Measurements from ENCODE around the gene MYOM3. TPM values are rescaled to one million over a fixed set of nuclear protein-coding genes. Genes with fewer than 3 reads are reported as not detected.

MYOM3 gene
- total RNA-seq, 1 experiment from 2014 or later, result 31.5 TPM

DNA sequence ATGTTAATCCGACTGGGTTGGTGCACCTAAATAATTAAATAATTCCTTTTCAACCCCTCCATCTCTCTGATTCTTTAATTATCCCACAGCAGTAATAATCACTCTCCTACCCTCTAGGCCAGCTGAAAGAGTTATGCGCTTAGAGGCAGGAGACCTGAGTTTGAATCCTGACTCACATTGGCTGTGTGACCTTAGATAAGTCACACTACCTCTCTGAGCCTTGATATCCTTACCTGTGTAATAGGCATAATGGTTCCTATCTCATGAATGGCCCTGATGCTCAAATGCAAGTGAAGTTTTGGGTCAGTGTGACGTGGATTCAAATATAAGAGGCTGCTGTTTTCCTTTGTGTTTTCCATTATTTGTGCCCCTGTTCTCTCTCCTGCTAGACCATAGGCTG, 8.1 kb downstream of the MYOM3 start:
- no peak for DNase-seq (ENCODE audit: low read depth)
- in situ Hi-C loops (cut with HindIII; ENCODE audit: low pct_unique_long_range_greater_than_20kb, low sequenced_read_pairs), result no loop called here

DNA sequence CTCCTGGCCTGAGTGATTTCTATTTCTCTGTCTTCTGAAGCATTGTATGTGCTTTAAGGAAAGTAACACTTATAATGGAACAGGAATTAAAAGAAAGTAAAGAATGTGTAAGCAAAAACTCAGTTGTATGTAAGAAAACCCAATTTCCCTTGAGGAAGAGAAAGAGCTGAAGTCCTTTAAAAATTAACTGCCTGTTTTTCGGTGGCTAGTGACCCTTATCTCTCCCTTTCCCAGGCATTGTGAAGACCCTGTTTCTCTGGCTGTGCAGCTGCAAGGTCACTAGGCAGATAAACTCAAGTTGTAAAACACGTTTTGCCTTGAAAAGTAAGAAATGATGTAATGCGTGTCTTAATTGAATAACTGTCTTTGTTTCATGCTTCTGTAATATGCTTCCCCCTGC, 8.5 kb downstream of the MYOM3 start:
- in situ Hi-C loops (cut with HindIII; ENCODE audit: low pct_unique_long_range_greater_than_20kb, low sequenced_read_pairs), result no loop called here
- no peak for DNase-seq (ENCODE audit: low read depth)

DNA sequence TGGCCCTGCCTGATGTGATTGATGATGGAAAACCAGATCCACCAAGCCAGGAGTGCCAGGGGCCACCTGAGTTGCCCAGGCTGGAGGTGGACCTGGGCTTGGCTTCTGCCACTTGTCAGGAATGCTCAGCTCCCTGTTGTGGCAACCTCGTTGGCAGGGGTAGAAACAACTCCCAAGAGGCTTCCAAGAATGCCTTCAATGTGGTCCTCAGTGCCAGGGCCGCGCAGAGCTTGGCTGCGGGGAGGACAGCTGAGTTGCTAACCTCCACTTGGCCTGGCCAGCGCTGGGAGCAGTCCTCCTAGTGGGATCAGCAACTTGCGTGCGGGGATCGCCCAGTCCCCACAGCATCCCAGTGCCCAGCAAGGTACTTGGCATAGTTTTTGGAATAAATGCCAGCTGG, 9.0 kb downstream of the MYOM3 start:
- DNase-seq (ENCODE audit: low read depth), result peak; percentile 16
- in situ Hi-C loops (cut with HindIII; ENCODE audit: low pct_unique_long_range_greater_than_20kb, low sequenced_read_pairs), result no loop called here

DNA sequence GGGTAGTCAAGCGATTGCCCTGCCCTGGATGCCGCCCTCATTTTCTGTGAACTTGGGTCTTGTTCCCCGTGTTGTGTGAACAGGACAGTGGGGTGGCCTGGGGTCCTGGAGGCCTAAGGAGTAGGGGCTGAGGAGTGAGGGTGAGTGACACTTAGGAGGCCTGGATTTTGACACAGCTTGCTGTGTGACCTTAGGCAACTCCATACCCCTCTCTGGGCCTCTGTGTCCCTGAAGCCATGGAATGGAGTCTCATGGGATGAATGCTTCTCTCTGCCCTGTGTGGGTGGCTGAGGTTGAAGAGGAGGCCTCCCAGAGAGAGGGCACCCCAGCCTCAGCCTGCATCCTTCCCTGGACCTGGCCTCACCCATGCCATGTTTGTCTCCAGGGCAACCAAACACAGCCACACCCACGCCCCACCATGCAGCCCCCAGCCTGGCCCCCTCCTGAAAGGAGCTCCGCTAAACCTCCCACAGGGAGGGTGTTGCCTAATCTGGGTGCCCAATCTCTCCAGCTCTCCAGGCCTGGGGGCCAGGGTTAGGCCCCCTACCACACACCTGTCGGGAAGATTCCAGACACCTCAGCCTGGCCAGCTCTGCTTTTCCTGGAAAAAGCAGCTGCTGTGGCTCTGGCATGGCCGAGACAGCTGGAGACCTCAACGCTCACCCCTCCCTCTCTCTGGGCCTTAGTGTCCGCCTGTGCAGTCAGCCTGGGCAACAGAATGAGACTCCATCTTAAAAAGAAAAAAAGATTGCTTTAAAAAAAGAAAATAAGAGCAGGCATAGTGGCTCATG, 9.9 kb downstream of the MYOM3 start:
- DNase-seq (ENCODE audit: low read depth), result no peak
- in situ Hi-C loops (cut with HindIII; ENCODE audit: low pct_unique_long_range_greater_than_20kb, low sequenced_read_pairs), result no loop called here

DNA sequence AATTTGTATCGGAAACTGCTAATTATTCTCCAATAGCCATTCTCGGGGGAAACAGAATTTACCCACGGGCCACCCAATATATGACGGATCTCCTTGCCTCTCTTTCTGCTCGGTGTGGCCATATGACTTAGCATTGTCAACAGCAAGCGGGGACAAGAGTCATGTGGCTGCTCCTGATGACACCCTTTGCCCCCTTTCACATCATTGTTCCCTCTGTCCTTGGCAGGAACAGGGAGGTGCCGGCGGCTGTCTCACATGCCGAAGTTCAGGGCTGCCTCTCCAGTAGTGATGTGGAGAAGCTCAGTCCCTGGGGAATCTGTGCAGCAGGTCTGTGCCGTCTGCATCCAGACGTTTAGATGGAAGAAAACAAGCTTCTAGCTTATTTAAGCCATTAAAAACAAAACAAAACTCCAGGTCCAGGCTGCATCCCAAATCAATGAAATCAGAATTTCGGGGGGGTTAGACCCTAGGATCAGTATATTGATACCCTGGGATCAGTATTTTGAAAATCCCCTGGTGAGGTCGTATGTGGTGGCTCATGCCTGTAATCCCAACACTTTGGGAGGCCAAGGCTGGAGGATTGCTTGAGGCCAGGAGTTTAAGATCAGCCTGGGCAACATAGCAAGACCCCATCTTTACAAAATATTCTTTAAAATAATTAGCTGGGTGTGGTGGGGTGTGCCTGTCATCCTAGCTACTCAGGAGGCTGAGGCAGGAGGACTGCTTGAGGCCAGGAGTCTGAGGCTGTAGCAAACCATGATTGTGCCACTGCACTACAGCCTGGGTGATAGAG, 10.8 kb downstream of the MYOM3 start:
- in situ Hi-C loops (cut with HindIII; ENCODE audit: low pct_unique_long_range_greater_than_20kb, low sequenced_read_pairs), result no loop called here
- no peak for DNase-seq (ENCODE audit: low read depth)

DNA sequence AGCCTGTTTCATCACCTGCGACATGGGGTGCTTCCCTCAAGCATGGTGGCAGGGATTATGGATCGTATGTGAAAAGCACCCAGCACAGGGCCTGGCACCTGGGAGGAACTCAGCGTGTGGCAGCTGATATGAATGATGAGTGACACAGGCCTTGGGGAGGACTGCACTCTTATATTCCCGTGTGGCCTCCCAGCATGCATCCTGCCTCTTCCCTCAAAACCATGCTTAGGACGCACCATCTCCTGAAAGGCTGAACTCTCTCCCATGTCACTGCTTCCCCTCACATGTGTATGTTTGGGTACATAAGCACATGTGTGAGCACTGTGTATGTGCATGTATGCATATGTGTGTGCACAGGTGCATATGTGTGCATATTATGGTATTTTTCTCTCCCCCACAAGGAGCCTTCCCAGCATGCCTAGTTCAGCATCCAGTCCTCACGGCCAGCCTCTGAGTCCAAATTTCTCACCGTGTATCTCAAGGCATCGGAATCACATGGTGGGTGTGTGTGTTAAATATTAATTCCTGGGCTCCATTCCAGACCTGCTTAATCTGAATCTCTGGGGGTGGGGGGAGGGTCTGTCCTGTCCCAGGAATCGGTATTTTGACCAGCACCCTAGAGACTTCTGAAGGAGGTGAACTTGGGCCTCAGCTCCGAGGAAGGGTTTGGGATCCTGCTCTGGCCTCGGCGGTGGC, 12.8 kb downstream of the MYOM3 start:
- in situ Hi-C loops (cut with HindIII; ENCODE audit: low pct_unique_long_range_greater_than_20kb, low sequenced_read_pairs), result no loop called here
- DNase-seq (ENCODE audit: low read depth), result no peak

DNA sequence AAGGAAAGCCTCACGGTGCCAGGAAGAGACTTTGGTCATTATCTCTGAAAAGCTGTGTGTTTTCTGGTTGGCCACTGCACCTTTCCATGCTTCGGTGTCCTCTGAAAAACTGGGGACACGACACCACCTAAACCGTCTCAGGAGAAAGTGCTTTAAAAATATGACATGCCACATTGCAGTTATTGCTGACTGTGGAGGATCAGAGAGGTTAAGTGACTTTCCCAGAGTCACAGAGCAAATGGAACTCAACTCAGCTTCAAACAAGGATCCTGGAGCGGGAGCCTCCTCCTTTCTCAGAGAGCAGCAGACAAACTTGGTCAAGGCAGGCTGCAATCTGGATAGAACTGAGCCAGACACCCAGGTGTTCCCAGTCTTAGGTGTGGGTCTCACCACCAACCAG, 13.8 kb downstream of the MYOM3 start:
- in situ Hi-C loops (cut with HindIII; ENCODE audit: low pct_unique_long_range_greater_than_20kb, low sequenced_read_pairs), result no loop called here
- no peak for DNase-seq (ENCODE audit: low read depth)

DNA sequence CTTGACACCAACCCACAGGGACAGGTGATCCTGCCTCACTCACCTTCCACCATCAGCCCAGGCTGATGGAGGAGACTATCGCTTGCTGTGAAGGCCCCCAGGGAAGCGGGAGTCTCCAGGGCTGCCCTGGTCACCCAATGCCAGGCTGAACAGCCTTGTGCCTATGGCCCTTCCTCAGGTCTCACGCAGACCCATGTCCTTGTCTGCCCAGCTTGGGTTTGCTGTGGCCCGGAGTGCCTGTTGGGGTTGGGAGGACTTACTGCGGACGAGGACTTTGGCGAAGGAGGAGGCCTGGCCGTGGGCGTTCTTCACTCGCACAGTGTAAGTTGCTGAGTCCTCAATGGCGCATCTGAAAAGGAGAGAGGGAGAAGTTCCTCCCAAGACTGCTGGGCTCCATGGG, 14.3 kb downstream of the MYOM3 start:
- DNase-seq (ENCODE audit: low read depth), result no peak

DNA sequence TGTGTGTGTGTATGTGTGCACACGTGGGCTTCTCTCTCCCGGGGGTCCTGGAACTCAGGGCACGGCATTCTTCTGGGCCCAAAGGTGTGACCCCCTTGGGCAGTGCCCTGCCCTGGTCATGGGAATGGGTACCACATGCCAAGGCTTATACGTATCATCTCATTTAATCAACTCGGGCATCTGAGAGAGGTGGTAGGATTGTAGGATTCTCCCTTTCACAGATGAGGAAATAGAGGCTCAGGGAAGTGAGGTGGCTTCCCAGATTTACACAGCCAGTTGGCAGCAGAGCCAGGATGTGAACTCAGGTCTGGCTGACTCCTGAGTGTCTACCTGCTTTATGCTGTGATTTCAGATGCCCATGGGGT, 15.2 kb downstream of the MYOM3 start:
- no peak for DNase-seq (ENCODE audit: low read depth)
- in situ Hi-C loops (cut with HindIII; ENCODE audit: low pct_unique_long_range_greater_than_20kb, low sequenced_read_pairs), result no loop called here

More for the DNA sequence above, 14.3 kb downstream of the MYOM3 start:
- in situ Hi-C loops (cut with HindIII; ENCODE audit: low pct_unique_long_range_greater_than_20kb, low sequenced_read_pairs), result no loop called here

DNA sequence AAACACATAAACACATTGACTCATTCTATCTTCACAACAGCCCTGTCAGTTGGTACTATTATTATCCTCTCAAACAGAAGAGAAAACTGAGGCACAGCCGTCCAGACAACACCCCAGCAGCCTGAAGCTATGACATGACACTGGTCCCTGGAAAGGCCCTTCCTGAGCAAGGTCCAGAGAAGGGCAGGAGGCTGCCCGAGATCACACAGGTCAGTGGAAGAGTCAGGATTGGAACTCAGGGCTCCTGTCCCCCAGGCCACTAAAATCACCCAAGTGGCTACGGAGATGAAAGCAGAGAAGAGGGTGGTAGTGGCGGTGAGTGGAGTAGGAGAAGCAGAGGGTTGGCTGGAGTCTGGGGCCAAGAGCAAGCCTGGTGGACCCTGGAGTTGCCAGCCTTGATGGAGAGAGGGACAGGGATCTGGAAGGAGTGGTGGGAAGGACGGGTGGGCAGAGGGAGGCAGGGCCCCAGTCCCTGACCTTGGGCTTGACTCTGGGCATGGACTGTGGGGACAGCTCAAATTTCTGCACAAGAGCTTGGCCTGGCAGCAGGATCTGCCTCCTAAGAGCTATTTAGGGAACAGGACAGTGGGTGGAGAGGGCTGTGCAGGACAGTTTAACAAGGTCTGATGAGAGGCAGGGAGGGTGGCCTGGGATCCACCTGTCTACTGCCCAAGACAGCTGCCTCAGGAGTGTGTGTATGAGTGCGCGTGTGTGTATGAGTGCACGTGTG, 15.8 kb downstream of the MYOM3 start:
- no peak for DNase-seq (ENCODE audit: low read depth)
- in situ Hi-C loops (cut with HindIII; ENCODE audit: low pct_unique_long_range_greater_than_20kb, low sequenced_read_pairs), result no loop called here

DNA sequence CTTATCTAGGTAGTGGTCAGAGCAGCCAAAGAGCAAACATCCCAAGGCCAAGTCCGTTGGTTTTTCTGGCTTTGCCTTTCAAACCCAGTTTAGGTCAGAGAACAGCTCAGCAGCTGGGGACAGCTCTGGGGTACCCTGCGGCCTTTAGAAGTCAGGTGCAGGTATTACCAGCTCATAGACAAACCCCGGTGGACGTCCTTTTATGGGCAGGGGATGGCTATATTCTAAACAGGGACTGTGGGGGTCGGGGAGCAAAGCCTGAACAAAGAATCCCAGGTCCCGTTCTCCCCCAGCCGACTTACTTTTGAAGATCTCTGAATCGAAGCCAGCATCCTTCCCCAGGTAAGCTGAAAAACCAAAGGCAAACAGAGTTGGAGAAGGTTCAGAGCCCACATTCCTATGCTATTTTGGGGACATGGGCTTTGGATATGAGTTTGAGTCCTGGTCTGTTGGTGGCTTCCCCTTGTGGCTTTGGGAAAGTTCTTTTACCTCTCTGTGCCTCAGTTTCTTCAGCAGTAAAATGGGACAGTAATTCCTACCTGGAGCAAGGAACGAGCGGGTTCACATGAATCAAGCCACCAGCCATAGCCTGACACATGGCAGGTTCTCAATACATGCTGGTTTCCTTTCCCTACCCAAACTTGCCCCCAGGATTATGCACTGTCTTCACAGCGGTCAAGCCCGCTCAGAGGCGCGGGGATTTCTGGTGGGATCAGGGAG, 16.6 kb downstream of the MYOM3 start:
- DNase-seq (ENCODE audit: low read depth), result no peak
- in situ Hi-C loops (cut with HindIII; ENCODE audit: low pct_unique_long_range_greater_than_20kb, low sequenced_read_pairs), result no loop called here

DNA sequence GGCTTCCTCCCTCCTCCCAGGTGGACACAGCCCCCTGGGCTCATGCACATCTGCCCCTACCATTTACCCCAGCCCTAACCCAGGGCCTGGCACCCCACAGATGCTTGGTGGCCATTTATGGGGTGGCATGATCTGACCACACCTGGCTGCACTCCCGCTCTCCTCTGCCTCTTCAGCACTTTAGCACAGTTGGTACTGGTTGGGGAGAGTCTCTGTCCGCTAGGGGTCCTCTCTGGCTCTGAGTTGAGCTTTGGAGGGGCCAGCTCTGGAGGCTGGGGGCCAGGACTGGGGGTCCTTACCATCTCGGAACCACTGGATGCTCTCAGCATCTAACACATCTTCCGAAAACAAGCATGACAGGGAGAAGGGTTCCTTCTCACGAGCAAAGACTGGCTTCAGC, 17.4 kb downstream of the MYOM3 start:
- in situ Hi-C loops (cut with HindIII; ENCODE audit: low pct_unique_long_range_greater_than_20kb, low sequenced_read_pairs), result no loop called here
- DNase-seq (ENCODE audit: low read depth), result no peak

DNA sequence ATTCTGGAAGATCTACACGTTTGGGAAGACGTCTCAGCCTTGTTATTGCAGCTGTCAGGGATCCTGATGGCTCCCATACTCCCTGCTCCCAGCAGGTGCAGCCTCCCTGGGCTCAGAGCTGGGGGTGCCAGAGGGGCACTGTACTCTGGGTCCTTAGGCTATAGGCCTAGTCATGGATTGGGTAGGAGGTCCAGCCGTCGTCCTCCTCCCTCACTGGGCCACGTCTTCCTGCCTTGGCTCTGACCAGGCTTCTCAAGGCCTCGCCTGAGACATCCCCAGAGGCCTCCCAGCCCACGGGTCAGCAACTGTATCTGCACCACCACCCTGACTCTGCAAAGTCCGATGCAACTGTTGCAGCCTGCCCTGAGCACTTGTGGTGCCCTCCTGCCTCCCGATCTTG, 18.2 kb downstream of the MYOM3 start:
- DNase-seq (ENCODE audit: low read depth), result no peak
- in situ Hi-C loops (cut with HindIII; ENCODE audit: low pct_unique_long_range_greater_than_20kb, low sequenced_read_pairs), result no loop called here

DNA sequence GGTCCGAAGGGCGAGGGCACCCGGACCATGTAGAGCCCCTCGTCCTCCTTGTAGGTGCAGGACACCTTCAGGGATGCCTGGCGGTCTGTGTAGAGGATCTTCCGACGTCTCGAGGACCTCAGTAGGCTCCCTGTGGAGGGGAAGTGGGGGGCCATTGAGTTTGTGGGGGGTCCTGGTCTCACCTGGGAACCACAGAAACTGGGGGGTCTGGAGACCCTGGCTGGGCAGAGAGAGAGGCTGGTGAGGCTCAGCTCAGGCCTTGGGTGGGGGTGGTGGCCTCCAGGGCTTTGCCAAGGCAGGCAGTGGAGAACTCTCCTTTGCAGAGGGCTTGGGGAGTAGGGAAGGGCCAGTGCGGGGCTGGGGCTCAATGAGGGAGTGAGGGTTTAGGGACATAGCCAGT, 19.0 kb downstream of the MYOM3 start:
- in situ Hi-C loops (cut with HindIII; ENCODE audit: low pct_unique_long_range_greater_than_20kb, low sequenced_read_pairs), result no loop called here
- no peak for DNase-seq (ENCODE audit: low read depth)

DNA sequence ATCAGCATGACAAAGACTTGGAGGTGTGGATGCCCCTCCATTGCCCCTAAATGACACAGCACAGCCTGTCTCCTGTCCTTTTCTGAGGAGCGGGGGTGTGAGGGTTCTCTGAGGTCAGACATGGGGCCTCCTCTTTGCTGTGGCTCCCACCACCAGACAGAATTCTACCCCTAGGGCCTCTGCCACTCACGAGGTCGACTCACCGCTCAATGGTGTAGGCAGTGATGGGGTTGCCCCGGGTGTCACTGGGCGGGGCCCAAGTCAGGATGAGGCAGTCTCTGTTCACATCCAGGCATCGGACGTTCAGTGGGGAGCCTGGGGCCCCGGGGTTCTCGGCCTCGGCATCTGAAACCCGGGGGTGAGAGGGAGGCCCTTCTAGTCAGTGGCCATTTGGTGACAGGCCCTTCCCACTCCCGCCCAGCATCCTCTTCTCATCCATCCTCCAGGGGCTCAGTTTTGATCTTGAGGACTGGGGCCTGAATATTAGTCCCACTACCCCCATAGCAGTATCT, 19.9 kb downstream of the MYOM3 start:
- in situ Hi-C loops (cut with HindIII; ENCODE audit: low pct_unique_long_range_greater_than_20kb, low sequenced_read_pairs), result no loop called here
- no peak for DNase-seq (ENCODE audit: low read depth)

DNA sequence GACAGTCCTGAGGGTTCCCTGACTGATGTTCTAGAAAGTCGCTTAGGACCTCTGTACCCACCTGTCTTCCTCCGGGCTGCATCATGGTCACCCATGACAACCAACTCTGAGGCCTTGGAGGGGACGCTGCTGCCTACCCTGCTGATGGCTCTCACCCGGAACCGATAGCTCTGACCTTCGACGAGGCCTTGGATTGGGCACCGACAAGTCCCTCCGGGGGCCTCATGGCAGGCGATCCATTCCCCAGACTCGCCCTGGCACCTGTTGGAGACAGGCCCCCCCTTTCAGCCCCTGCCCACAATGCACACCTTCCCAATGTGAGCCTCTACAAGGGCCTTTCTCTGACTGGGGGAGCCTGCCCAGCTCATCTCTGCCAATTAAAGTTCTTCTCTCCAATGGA, 21.2 kb downstream of the MYOM3 start:
- no peak for DNase-seq (ENCODE audit: low read depth)
- in situ Hi-C loops (cut with HindIII; ENCODE audit: low pct_unique_long_range_greater_than_20kb, low sequenced_read_pairs), result no loop called here

DNA sequence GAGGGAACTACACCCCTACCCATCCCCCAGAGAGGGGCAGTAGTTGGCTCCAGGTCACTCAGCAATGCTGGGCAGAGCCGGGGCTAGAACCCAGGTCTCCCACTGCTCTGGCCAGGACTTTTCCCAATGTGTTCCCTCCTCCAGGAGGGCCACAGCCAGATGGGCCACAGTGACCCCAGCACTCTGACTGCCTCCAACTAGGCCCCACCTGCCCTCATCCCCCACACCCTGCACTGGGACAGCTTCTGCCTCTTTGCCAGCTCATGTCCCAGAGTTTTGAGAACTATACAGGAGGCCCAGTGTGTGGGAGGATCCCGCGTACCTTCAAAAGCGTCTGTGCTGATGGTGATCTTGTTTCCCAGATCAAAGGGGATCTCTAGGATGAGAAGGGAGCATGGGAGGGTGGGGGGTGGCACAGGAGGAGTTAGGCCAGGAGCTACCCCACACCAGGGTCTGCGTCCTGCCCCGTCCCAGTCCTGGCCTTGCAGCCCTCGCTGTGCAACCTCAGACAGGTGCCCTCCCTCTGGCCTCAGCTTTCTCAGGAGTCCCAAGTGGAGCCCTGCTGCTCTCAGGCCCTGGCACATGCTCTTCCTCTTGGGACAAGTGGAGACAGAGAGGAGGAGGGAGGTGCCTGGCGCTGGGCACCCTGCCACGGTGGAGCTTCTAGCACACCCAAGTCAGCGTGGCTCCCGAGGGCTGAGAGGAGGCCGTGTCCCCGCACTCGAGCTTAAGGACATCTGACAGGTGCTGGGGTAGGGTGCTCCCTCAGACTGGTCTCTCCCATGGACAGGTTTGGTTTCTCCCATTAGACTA, 22.0 kb downstream of the MYOM3 start:
- in situ Hi-C loops (cut with HindIII; ENCODE audit: low pct_unique_long_range_greater_than_20kb, low sequenced_read_pairs), result no loop called here
- no peak for DNase-seq (ENCODE audit: low read depth)

All from Caki2 (cell line).